GM21515 (cell line): ENCODE measurements around the gene TMEM117.
"Not testable (repeated sequence)": the region's sequence is repeated elsewhere in the genome, so short reads cannot be mapped to it uniquely, and the experiment has no call there.

Source experiments
- ATAC-seq: cut with Tn5 transposase; IDR thresholded peaks from one replicate; pipeline ENCODE4 v1.9.1; 2021; ENCODE audit not compliant: unreplicated experiment

TMEM117 gene

DNA sequence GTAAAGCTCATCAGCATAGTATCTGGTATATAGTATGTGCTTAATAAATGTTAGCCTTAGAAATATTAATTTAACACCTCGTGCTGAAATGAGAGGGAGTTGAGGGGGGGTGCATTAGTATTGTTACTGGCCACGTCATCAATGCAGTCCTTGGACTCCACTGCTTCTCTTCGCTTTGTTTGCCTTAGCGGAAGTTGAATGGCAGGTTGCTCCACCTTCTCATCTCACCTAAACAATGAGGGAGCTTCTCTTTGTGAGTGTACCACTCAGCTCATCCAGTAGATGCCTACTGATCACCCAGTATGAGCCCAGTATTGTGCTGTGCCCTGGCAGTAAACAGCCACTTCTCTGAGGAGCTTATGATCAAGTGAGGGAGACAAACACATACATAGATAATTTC, 4.5 kb downstream of the TMEM117 start:
- ATAC-seq, result no peak

DNA sequence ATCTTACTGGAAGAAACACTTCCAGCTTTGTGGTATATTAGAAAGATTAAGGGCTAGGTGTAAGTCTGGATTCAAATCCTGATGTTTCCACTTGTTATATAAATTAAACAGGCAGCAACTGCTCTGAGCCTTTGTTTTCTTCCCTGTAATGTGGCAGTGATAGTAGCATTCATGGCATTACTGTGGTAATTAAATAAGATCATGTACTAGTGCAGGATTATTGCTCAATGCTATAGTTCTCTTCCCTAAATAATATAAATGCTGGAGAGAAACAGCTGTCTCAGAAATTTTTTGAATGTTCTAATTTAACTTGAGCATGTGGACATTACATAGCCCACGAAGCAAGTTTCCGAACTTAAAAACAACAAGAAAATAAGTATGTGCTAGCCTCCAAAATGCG, 5.4 kb downstream of the TMEM117 start:
- no peak for ATAC-seq

DNA sequence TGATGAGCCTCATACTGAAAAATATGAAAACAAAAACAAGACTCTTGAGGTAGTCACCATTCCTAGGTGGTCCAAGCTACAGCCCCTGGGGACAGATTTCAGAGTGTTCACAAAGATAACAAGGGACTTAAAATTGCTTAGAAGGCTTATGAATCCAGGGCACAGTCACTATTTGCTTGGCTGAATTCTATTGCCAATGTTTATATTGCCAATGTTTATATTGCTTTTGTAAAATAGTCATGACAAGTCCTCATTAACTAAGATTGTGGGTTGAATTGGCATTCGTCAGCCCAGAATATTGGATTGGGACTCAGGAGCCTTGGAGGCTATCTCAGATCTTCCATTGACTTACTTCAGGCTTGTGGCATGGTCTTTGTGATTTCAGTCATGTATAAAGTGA, 6.4 kb downstream of the TMEM117 start:
- no peak for ATAC-seq

DNA sequence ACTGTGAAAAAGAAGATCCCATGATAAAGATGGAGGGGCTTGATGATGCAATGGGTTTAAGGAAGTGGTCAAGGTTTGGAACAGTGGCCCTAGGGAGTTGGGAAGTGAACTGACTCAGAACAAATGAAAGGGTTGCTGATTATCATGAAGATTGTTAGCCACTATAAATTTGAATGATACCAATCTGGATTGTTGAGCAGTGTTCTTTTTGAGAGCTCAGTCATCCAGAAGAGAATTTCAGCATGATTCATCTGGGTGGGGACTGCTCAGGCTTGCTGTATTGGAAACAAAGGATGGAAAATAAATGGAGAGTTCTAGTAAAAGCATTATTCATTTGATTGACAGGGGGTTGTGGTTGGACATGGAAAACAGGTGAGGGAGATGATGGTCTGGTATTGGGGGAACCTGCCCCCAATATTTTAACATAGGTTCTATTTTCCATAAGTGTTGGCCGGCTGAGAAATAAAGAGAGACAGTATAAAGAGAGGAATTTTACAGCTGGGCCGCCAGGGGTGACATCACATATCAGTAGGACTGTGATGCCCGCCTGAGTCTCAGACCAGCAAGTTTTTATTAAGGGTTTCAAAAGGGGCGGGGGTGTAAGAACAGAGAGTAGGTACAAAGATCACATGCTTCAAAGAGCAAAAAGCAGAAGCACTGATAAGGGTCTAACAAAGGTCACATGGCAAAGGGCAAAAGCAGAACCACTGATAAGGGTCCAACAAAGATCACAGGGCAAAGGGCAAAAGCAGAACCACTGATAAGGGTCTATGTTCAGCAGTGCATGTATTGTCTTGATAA, 11.7 kb downstream of the TMEM117 start:
- ATAC-seq, result not testable (repeated sequence)

DNA sequence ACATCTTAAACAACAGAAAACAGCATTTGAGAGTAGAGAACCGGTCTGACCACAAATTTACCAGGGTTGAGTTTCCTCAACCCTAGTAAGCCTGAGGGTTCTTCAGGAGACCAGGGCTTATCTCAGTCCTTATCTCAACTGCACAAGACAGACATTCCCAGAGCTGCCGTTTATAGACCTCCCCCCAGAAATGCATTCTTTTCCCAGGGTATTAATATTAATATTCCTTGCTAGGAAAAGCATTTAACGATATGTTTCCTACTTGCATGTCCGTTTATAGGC, 12.3 kb downstream of the TMEM117 start:
- ATAC-seq, result no peak

DNA sequence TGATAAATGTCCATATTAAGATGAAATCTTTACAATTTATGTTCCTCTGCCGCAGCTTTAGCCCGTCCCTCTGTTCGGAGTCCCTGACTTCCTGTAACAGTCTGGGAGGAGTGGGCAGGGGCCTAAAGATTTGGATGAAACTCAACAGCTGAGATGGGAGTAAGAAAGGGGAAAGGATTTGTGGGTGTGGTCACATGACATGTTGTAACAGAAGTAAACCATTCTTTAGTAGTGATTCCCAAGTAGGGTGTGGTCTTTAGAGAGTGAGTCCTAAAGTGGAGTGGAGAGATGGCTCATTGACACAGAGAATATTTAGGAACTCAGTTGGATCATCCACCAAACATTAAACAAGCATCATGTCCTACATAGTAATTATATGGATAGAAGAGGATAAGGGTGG, 12.9 kb downstream of the TMEM117 start:
- no peak for ATAC-seq

DNA sequence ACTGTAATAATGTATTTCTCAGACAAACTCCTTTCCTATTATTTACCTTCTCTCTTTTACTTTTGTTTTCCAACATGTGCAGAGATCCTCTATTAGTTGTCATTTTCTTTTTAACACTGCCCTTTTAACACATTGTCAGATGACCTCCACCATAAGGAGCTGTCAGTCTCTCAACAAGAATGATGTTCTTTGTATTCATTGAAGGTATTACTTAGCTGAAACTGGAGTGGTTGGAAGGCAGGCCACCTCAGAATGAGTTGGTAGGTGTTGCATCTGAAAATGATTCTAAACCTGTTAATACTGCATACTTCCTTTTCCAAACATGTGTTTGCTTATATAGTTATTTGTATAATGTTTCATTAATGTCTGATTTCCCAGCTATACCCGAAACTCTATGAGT, 16.9 kb downstream of the TMEM117 start:
- ATAC-seq, result no peak

DNA sequence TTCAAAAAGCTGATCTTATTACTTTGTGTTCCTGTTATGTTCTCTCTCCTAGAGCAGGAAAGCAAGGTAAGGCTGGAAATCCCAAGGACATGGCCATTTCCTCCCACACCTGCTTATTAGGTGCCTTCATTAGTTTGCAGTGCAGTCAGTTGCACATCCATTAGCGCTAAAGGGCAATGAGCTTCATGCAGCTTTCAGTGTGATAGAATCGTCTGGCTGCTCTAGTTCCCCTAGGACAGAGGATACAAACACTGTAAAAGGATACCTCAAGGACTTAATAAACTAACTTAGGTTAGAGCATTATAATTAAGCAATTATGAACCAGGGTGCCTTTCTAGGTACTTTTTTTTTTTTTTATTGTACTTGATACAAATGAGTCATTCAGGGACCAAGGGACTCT, 21.1 kb downstream of the TMEM117 start:
- ATAC-seq, result no peak

DNA sequence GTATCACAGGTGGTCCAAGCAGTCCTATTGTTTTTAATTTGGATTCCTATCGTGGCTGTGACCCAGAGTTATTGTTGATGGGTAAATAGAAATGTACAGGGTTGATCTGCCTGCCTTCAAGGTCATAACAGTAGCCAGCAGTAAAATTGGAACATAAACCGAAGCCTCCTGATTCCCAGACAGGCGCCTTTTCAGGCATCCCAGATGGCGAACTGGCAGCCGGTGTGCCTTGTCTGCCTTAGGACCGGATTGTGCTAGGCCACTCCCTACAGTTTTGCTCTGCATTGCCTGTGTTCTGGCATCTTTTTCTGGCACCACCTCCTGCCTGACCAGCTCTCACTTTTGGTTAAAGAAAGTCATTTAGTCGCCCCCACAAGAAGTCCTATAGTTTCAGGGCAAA, 22.2 kb downstream of the TMEM117 start:
- ATAC-seq, result no peak

DNA sequence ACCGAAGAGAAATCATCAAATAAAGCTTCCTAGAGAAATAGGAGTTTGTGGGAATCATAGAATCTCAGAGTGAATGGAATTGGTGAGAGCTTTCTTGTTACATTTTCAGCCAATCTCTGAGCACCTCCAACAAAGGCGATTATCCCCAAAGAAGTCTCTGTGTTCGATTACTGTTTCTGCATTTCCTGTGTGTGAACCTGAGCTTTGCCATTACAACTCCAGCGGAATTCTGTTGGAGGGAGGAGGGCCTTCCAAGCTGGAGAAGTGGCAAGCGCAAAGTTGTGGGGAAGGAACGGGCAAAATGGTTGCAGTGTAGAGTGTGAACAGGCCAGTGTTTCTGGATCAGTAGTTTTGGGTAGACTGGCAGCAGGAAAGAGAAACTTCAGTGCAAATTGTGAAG, 23.1 kb downstream of the TMEM117 start:
- no peak for ATAC-seq

DNA sequence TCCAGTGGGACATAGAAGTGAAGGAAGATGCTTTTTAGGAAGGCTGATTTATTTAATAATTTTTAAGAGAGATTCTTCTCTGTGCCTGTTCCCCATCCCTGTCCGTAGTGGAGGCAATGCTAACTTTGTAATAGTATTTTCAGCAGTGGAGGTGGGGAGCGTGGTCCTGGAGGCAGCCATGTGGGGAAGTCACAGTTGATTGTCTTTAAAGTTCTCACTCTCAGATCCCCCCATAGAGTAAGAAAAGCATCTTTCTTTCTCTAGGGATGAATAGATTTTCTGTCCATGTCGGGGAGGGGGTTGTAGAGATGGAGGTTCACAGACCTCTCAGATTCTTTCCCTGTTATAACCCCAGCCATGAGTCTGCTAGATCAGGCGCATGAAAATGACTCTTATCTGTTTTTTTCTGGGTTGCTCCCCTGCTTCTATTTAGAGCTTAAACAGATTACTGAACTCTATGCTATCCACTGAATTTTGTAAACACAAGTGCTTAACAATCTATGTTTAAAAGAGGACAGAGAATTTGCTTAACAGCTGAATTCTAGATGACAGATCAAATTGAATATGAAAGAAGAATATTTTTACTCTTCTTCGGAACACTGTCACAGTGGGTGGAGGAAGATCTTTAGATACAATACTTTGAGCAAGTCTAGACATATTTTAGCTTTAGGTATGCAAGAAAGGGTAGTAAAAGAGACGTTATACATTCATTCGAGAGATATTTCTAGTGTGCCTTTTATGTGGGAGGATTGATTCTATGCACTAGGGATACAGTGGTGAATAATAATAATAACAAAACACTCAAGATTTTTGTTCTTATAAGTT, 25.3 kb downstream of the TMEM117 start:
- ATAC-seq, result no peak

DNA sequence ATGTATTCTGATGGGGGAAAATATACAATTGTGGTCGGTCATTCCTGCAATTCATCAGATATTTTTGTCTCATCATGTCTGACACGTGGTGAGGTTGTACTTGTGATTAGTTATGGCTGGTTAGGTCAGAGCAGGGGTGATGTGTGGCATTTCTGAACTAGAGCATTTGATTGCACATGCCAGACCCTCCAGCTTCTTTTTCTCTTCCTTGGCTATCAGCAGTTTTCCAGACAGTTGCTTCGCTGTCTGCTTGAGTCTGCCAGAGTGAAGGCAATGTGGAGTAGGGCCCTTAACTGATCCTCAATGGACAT, 25.9 kb downstream of the TMEM117 start:
- ATAC-seq, result no peak

DNA sequence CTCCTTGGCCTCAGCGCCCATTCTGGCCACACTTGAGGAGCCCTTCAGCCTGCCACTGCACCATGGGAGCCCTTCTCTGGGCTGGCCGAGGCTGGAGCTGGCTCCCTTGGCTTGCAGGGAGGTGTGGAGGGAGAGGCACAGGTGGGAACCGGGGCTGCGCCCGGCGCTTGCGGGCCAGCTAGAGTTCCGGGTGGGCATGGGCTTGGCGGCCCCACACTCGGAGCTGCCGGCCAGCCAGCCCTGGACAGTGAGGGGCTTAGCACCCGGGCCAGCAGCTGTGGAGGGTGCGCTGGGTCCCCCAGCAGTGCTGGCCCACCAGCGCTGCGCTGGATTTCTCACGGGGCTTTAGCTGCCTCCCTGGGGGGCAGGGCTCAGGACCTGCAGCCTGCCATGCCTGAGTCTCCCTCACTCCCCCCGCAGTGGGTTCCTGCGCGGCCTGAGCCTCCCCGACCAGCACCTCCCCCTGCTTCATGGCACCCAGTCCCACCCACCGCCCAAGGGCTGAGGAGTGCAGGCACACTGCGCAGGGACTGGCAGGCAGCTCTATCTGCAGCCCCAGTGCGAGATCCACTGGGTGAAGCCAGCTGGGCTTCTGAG, 28.0 kb downstream of the TMEM117 start:
- no peak for ATAC-seq

DNA sequence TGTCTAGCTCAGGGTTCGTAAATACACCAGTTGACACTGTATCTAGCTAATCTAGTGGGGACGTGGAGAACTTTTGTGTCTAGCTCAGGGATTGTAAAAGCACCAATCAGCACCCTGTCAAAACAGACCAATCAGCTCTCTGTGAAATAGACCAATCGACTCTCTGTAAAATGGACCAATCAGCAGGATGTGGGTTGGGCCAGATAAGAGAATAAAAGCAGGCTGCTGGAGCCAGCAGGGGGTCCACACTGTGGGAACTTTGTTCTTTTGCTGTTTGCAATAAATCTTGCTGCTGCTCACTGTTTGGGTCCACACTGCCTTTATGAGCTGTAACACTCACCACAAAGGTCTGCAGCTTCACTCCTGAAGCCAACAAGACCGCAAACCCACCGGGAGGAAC, 28.7 kb downstream of the TMEM117 start:
- ATAC-seq, result not testable (repeated sequence)

DNA sequence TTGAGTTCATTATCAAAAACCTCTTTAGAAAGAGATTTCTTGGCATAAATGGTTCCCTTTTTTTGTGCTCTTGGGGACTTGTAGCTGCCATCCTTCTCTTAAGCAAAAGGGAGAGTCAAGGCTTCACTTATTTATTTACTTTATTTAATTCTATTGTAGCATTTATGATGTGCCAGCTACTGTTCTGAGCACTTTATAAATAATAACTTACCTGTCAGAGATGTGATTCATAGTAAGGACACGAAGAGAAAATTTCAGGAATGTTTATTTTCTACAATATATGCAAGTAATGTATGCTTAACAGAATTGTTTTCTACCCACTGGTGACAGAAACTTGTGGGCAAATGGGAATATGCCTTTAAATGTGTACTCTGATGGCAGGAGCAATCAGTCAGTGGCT, 33.3 kb downstream of the TMEM117 start:
- ATAC-seq, result no peak

DNA sequence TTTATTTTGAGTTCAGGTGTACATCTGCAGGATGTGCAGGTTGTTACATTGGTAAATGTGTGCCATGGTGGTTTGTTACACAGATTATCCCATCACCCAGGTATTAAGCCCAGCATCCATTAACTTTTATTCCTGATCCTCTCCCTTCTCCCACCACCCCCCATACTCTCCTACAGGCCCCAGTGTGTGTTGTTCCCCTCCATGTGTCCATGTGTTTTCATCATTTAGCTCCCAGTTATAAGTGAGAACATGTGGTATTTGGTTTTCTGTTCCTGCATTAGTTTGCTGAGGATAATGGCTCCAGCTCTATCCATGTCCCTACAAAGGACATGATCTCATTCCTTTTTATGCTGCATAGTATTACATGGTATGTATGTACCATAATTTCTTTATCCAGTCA, 33.9 kb downstream of the TMEM117 start:
- ATAC-seq, result not testable (repeated sequence)

DNA sequence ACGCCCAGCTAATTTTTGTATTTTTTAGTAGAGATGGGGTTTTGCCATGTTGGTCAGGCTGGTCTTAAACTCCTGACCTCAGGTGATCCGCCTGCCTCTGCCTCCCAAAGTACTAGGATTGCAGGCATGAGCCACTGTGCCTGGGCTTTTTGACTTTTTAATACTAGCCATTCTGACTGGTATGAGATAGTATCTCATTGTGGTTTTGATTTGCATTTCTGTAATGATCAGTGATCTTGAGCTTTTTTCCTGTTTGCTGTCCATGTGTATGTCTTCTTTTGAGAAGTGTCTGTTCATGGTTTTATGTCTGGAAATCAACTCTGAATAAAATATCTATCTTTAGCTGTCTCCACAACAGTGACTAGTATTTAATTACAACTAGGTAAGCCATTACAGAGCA, 35.4 kb downstream of the TMEM117 start:
- not testable (repeated sequence) for ATAC-seq

DNA sequence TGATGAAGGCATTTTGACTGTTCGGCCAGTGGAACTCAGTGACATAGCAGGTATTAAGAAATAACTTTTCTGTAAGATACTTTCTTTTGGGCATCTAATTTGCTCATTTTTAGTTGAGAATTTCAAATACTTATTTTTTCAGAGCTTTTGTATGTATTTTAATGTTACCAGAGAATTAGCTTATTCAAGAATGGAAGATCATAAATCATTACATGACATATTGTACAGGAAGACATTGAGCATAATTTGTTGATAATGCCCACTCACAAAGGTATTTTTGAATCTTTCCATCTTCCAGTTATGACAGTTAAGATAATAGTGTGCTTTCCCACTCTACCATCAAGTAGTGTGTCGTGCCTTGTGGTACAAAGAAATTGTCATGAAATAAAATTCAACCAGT, 36.5 kb downstream of the TMEM117 start:
- ATAC-seq, result no peak

DNA sequence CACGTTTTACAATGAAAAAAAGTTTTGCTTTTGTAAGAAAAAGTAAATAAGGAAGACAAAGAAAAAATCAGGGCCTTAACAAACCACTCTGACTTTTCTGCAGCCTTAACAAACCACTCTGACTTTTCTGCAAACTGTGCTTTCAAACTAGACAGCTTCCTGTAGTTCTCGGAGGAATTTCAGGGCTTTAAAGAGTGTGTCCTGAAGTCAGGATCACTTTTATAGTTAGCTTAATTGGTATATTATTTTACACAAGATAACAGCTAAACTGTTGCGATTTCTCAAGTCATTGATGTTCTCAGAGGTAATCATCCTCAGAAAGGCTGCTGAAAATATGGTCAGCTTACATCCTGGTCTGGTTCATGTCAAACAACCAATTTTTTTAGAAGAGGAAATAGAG, 42.2 kb downstream of the TMEM117 start:
- ATAC-seq, result no peak

DNA sequence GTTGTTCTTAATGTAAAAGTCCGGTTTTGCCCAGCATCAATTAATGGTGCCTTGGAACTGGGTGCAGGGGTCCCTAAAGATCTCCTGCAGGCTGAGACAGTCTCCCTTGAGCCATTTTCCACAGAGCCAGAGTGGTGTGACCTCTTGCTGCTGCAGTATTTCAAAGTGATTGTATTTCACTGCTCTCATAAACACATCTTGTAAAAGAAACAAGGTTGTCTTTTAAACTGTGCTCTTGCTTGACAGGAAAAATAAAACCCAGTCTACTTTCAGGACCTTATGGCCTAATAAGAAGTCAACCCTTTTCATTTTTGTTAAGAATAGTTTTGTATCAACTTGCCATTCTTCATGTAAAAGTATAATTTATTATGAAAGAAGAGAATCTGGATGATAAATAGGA, 44.7 kb downstream of the TMEM117 start:
- no peak for ATAC-seq

DNA sequence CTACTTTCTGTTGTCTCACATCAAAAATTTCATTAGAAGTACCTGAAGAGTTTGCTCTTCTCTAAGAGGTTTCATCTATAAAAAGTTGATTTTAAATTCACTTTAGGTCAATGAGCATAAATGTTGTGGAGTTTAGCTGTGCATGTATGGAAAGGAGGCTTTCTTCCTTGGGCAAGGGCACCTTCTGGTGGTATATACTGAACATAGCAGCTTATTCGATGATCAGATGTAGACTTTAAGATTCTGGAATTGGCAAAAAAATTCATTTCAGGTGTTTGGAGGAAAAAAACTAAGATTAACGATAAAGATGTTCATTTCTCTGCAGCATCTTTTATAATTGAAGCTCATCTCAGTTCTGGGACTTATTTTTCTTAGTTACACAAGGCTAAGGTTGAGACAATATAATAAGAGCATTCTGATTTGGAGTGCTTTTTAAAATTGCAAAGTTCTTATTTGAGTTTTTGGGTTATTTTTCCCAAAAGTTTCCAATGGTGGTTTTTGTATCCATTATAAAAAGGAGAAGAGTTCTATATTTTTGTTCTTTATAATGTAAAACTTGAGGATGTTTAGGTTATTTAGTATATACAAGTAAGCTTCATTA, 46.8 kb downstream of the TMEM117 start:
- peak; percentile 84 for ATAC-seq

DNA sequence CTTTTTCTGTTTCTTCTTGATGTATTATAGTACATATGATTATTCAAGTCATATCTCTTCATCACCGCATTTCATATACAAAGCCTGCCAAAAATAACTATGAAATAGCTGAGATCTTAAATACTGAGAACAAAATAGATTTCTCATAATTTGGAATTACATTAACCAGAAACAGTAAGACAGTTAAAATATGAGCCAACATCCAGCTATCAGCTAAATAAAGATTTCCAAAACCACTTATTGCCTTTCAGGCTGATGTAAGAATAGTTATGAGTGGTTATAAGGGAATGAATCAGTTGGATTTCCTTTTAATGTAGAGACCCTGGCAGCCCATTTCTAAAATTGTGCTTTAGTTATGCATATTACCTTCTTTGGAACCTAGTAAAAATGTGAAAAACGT, 47.4 kb downstream of the TMEM117 start:
- no peak for ATAC-seq
